Liver (tissue), 9 donors: Measurements from ENCODE around the gene MTX1. TPM values are rescaled to one million over a fixed set of nuclear protein-coding genes. Genes with fewer than 3 reads are reported as not detected.

Source experiments
- DNase-seq: peaks from one replicate; pipeline ENCODE4 v3.0.0-alpha.2; 2017; ENCODE audit warnings: low spot score
- H3K27ac ChIP-seq, 2 donors: one replicate each; pipeline ENCODE4 v1.7.0; 2013; ENCODE audit warnings: inconsistent platforms in 2 of 2, low read length in 2 of 2, control low read depth in 1 of 2, low read depth in 1 of 2, mild to moderate bottlenecking in 1 of 2
- H3K27me3 ChIP-seq, 4 donors: one replicate each; pipeline versions ENCODE4 v1.6.1 to v1.7.0; 2013; ENCODE audit warnings: low read length in 3 of 4, inconsistent platforms in 1 of 4, mild to moderate bottlenecking in 1 of 4, moderate library complexity in 1 of 4; ENCODE audit not compliant: control insufficient read depth in 4 of 4, insufficient read depth in 4 of 4
- H3K36me3 ChIP-seq, 4 donors: one replicate each; pipeline versions ENCODE4 v1.6.1 to v1.7.0; 2013; ENCODE audit warnings: low read length in 3 of 4, mild to moderate bottlenecking in 3 of 4, low read depth in 1 of 4, moderate library complexity in 1 of 4; ENCODE audit not compliant: control insufficient read depth in 4 of 4, insufficient read depth in 3 of 4
- H3K4me1 ChIP-seq, 4 donors: one replicate each; pipeline versions ENCODE4 v1.6.1 to v1.7.0; 2013; ENCODE audit warnings: low read length in 3 of 4, mild to moderate bottlenecking in 3 of 4, moderate library complexity in 1 of 4; ENCODE audit not compliant: control insufficient read depth in 4 of 4, insufficient read depth in 4 of 4
- H3K4me3 ChIP-seq, 3 donors: one replicate each; pipeline versions ENCODE4 v1.6.1 to v1.7.0; 2013; ENCODE audit warnings: low read length in 3 of 3, control low read depth in 1 of 3, low read depth in 1 of 3, mild to moderate bottlenecking in 1 of 3
- H3K9ac ChIP-seq, 2 donors: one replicate each; pipeline ENCODE4 v1.7.0; 2013; ENCODE audit warnings: low read length in 2 of 2, mild to moderate bottlenecking in 2 of 2, moderate library complexity in 2 of 2, control low read depth in 1 of 2, low read depth in 1 of 2
- H3K9me3 ChIP-seq, 4 donors: one replicate each; pipeline versions ENCODE4 v1.6.1 to v1.7.0; 2013; ENCODE audit warnings: low read length in 3 of 4; ENCODE audit not compliant: control insufficient read depth in 4 of 4
- ATF3 ChIP-seq: IDR thresholded peaks from 2 replicates; pipeline ENCODE4 v1.6.1; 2016; ENCODE audit warnings: antibody characterized with exemption
- EGR1 ChIP-seq, 2 donors: IDR thresholded peaks; 2 replicates each; pipeline ENCODE4 v1.6.1; 2016 to 2018; ENCODE audit warnings: antibody characterized with exemption in 2 of 2, low read depth in 2 of 2
- FOXA1 ChIP-seq: IDR thresholded peaks from 2 replicates; pipeline ENCODE4 v1.6.1; 2016; ENCODE audit warnings: antibody characterized with exemption
- FOXA2 ChIP-seq: IDR thresholded peaks from 2 replicates; pipeline ENCODE4 v1.6.1; 2016; ENCODE audit warnings: antibody characterized with exemption
- GABPA ChIP-seq, 2 donors: IDR thresholded peaks in 1 of 2; conservative IDR thresholded peaks in 1 of 2; 2 replicates each; pipeline ENCODE4 v1.6.1; 2016; ENCODE audit warnings: antibody characterized with exemption in 2 of 2, mild to moderate bottlenecking in 1 of 2, moderate library complexity in 1 of 2
- HNF4A ChIP-seq, 2 donors: conservative IDR thresholded peaks; 2 replicates each; pipeline ENCODE4 v1.6.1; 2016; ENCODE audit warnings: antibody characterized with exemption in 2 of 2, mild to moderate bottlenecking in 2 of 2
- HNF4G ChIP-seq: IDR thresholded peaks from 2 replicates; pipeline ENCODE4 v1.6.1; 2016; ENCODE audit warnings: antibody characterized with exemption
- JUND ChIP-seq, 2 donors: IDR thresholded peaks; 2 replicates each; pipeline ENCODE4 v1.6.1; 2016; ENCODE audit warnings: antibody characterized with exemption in 2 of 2
- MAX ChIP-seq: IDR thresholded peaks from 2 replicates; pipeline ENCODE4 v1.6.1; 2016; ENCODE audit warnings: antibody characterized with exemption
- NR2F2 ChIP-seq: IDR thresholded peaks from 2 replicates; pipeline ENCODE4 v1.6.1; 2016; ENCODE audit warnings: antibody characterized with exemption
- RAD21 ChIP-seq, 2 donors: IDR thresholded peaks; 2 replicates each; pipeline ENCODE4 v1.6.1; 2016; ENCODE audit warnings: antibody characterized with exemption in 2 of 2, mild to moderate bottlenecking in 2 of 2
- RXRA ChIP-seq, 2 donors: IDR thresholded peaks; 2 replicates each; pipeline ENCODE4 v1.6.1; 2017 to 2018; ENCODE audit warnings: antibody characterized with exemption in 2 of 2, mild to moderate bottlenecking in 1 of 2
- SP1 ChIP-seq: IDR thresholded peaks from 2 replicates; pipeline ENCODE4 v1.6.1; 2018; ENCODE audit warnings: antibody characterized with exemption, mild to moderate bottlenecking
- TAF1 ChIP-seq: conservative IDR thresholded peaks from 2 replicates; pipeline ENCODE4 v1.6.1; 2016; ENCODE audit warnings: antibody characterized with exemption, mild to moderate bottlenecking
- YY1 ChIP-seq: IDR thresholded peaks from 2 replicates; pipeline ENCODE4 v1.6.1; 2016; ENCODE audit warnings: antibody characterized with exemption, mild to moderate bottlenecking
- WGBS: extraction: QIAGEN DNeasy Blood & Tissue Kit; methylation state at CpG from one replicate; pipeline ENCODE4 v1.1.7; 2013; 5-methylcytosine and 5-hydroxymethylcytosine counted together
- polyA plus RNA-seq, 2 donors: library from polyadenylated mRNA; stranded (reverse) in 1 of 2; unstranded in 1 of 2; fragments of 200-250 nt in 1 of 2; fragments of >200 nt in 1 of 2; fragmentation: Nextera tagmentation in 1 of 2; extraction: Ambion mirVana in 1 of 2; gene quantifications; one replicate each; pipeline versions ENCODE4 v1.2.1 to v1.2.3, GENCODE V29; 2013 to 2015
- total RNA-seq, 2 donors: library from RNA; depleted of rRNA; stranded (reverse); fragments of >200 nt; gene quantifications; one replicate each; pipeline ENCODE4 v1.2.3, GENCODE V29; 2014
- TF ChIP-seq, protein P1 (sequence below): IDR thresholded peaks from 2 replicates; pipeline ENCODE4 v1.6.1; 2016; ENCODE audit warnings: antibody characterized with exemption, mild to moderate bottlenecking
- TF ChIP-seq, protein P2 (sequence below): fragments of 150-350 bp; IDR thresholded peaks from 2 replicates; pipeline ENCODE4 v1.5.1; 2017; ENCODE audit warnings: improper control_type of control experiment, low read depth, low read length; ENCODE audit not compliant: missing input control
- TF ChIP-seq, protein P3 (sequence below): IDR thresholded peaks from 2 replicates; pipeline ENCODE4 v1.6.1; 2016; ENCODE audit warnings: antibody characterized with exemption
- donor health status: healthy.
- donor health status: healthy.
- donor health status: healthy.
- donor health status: healthy.
- donor health status: healthy.

The MTX1 gene
- total and polyA plus RNA-seq, 4 donors: 19.6 to 38.4 (median 28.5) TPM

DNA sequence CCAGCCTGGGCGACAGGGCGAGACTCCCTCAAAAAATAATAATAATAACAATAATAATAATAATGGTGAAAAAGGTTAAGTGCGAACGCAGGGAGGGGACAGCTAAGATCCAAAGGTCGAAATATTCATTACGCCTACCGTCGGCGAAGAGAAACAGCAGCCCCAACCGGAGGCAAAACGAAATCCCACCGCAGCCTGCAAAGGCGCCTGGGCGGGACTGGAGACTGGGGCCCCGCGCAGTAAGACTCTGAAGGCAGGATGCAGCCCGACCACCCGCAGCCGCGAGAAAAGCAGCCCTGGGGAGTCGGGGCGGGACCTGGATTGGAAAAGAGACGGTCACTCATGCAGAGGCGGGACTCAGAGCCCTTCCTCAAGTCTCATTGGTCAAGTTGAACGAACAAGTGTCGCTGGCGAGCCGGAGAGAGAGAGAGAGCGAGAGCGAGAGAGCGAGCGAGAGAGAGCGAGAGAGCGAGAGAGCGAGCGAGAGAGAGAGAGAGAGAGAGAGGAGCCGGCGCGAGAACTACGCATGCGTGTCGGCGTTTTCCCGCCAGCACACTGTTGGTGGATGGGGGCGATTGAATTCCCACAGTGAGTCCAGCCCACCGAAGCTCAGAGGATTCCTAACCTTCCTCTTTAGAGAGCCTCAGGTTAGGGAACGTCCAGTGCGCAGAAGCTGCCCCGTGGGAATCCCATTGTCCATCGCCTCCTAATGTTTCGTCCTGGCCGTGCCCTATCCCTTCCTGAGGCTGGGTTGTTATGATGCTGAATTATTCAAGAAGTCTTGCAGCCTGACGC, 36.1 kb downstream of the MTX1 start:
- peak overlapping the region; percentile 36 to 89 for H3K9ac ChIP-seq
- H3K9me3 ChIP-seq: no peaks in the 10 kb centered on the region
- no peaks in the 10 kb centered on the region for H3K27me3 ChIP-seq
- H3K4me3 ChIP-seq: peak overlapping the region; percentile 70 to 96 (median 82)
- H3K27ac ChIP-seq: peak overlapping the region; percentile 89 to 91
- WGBS: 1% methylated on average over 53 of the region's 53 CpGs
- TF ChIP-seq MAX (peak; percentile 72), NR2F2 (peak; percentile 82), ATF3 (peak; percentile 74), RAD21 (IDR thresholded peaks at IDR 0.05) (peak; percentile 45 to 52), JUND (IDR thresholded peaks at IDR 0.05) (peak; percentile 56 to 81), HNF4G (peak; percentile 48), EGR1 (IDR thresholded peaks at IDR 0.05; ENCODE audit: low read depth in 2 of 2) (peak in 1 of 2 donors; percentile 55), HNF4A (conservative IDR thresholded peaks at IDR 0.05) (peak; percentile 53 to 75), TAF1 (peak; percentile 82), SP1 (peak; percentile 92), FOXA1 (peak; percentile 73), FOXA2 (peak; percentile 61), GABPA (IDR thresholded peaks at IDR 0.05 in 1 of 2, conservative IDR thresholded peaks at IDR 0.05 in 1 of 2) (peak in 1 of 2 donors; percentile 62), RXRA (IDR thresholded peaks at IDR 0.05) (peak; percentile 72 to 76), YY1 (peak; percentile 93)
- TF ChIP-seq, protein P1, sequence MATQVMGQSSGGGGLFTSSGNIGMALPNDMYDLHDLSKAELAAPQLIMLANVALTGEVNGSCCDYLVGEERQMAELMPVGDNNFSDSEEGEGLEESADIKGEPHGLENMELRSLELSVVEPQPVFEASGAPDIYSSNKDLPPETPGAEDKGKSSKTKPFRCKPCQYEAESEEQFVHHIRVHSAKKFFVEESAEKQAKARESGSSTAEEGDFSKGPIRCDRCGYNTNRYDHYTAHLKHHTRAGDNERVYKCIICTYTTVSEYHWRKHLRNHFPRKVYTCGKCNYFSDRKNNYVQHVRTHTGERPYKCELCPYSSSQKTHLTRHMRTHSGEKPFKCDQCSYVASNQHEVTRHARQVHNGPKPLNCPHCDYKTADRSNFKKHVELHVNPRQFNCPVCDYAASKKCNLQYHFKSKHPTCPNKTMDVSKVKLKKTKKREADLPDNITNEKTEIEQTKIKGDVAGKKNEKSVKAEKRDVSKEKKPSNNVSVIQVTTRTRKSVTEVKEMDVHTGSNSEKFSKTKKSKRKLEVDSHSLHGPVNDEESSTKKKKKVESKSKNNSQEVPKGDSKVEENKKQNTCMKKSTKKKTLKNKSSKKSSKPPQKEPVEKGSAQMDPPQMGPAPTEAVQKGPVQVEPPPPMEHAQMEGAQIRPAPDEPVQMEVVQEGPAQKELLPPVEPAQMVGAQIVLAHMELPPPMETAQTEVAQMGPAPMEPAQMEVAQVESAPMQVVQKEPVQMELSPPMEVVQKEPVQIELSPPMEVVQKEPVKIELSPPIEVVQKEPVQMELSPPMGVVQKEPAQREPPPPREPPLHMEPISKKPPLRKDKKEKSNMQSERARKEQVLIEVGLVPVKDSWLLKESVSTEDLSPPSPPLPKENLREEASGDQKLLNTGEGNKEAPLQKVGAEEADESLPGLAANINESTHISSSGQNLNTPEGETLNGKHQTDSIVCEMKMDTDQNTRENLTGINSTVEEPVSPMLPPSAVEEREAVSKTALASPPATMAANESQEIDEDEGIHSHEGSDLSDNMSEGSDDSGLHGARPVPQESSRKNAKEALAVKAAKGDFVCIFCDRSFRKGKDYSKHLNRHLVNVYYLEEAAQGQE: peak; percentile 91
- TF ChIP-seq, protein P2, sequence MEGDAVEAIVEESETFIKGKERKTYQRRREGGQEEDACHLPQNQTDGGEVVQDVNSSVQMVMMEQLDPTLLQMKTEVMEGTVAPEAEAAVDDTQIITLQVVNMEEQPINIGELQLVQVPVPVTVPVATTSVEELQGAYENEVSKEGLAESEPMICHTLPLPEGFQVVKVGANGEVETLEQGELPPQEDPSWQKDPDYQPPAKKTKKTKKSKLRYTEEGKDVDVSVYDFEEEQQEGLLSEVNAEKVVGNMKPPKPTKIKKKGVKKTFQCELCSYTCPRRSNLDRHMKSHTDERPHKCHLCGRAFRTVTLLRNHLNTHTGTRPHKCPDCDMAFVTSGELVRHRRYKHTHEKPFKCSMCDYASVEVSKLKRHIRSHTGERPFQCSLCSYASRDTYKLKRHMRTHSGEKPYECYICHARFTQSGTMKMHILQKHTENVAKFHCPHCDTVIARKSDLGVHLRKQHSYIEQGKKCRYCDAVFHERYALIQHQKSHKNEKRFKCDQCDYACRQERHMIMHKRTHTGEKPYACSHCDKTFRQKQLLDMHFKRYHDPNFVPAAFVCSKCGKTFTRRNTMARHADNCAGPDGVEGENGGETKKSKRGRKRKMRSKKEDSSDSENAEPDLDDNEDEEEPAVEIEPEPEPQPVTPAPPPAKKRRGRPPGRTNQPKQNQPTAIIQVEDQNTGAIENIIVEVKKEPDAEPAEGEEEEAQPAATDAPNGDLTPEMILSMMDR: peak; percentile 64
- TF ChIP-seq, protein P3, sequence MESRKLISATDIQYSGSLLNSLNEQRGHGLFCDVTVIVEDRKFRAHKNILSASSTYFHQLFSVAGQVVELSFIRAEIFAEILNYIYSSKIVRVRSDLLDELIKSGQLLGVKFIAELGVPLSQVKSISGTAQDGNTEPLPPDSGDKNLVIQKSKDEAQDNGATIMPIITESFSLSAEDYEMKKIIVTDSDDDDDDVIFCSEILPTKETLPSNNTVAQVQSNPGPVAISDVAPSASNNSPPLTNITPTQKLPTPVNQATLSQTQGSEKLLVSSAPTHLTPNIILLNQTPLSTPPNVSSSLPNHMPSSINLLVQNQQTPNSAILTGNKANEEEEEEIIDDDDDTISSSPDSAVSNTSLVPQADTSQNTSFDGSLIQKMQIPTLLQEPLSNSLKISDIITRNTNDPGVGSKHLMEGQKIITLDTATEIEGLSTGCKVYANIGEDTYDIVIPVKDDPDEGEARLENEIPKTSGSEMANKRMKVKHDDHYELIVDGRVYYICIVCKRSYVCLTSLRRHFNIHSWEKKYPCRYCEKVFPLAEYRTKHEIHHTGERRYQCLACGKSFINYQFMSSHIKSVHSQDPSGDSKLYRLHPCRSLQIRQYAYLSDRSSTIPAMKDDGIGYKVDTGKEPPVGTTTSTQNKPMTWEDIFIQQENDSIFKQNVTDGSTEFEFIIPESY: peak; percentile 96
- H3K4me1 ChIP-seq: peaks cover 1 to 28% (median 21%) of the 10 kb centered on the region in 4 donors
- H3K36me3 ChIP-seq: peaks cover 0 to 1% (median 0%) of the 10 kb centered on the region in 4 donors
- peak; percentile 93 for DNase-seq
